GM23338 (cell line): Measurements from ENCODE around the gene CDK14. TPM values are rescaled to one million over a fixed set of nuclear protein-coding genes. Genes with fewer than 3 reads are reported as not detected.

Experiments used
- ATAC-seq: fragments of 200-7000 bp; cut with Tn5 transposase; 3 replicates; pipeline ENCODE4 v1.9.1; 2020
- DNase-seq: peaks from one replicate; pipeline ENCODE4 v3.0.0-alpha.2; 2015; ENCODE audit warnings: low spot score
- H2AFZ ChIP-seq: fragments of 200-600 bp; sonication (generic); 2 replicates; pipeline ENCODE4 v1.8.0; 2016; ENCODE audit warnings: antibody characterized with exemption, mild to moderate bottlenecking, moderate library complexity
- H3F3A ChIP-seq: fragments of 200-600 bp; sonication (generic); replicated peaks from 2 replicates; pipeline ENCODE4 v1.8.0; 2017; ENCODE audit warnings: antibody characterized with exemption, mixed run types, low read depth
- H3K27ac ChIP-seq: fragments of 200-600 bp; sonication (generic); 2 replicates; pipeline ENCODE4 v1.6.1; 2016; ENCODE audit warnings: low read depth
- H3K27me3 ChIP-seq: fragments of 200-600 bp; sonication (generic); 2 replicates; pipeline ENCODE4 v1.8.0; 2016; ENCODE audit warnings: mild to moderate bottlenecking, mixed run types, moderate library complexity; ENCODE audit not compliant: insufficient read depth
- H3K36me3 ChIP-seq: fragments of 200-600 bp; sonication (generic); 2 replicates; pipeline ENCODE4 v1.8.0; 2016; ENCODE audit warnings: mild to moderate bottlenecking; ENCODE audit not compliant: insufficient read depth
- H3K4me1 ChIP-seq: fragments of 200-600 bp; sonication (generic); 2 replicates; pipeline ENCODE4 v1.8.0; 2016; ENCODE audit warnings: mild to moderate bottlenecking, moderate library complexity; ENCODE audit not compliant: insufficient read depth
- H3K4me2 ChIP-seq: fragments of 200-600 bp; sonication (generic); 2 replicates; pipeline ENCODE4 v1.7.1; 2017; ENCODE audit warnings: mixed run types
- H3K4me3 ChIP-seq: fragments of 200-600 bp; sonication (generic); 2 replicates; pipeline ENCODE4 v1.6.1; 2016; ENCODE audit warnings: mixed run types
- H3K79me2 ChIP-seq: fragments of 200-600 bp; sonication (generic); replicated peaks from 2 replicates; pipeline ENCODE4 v1.8.0; 2017; ENCODE audit warnings: mild to moderate bottlenecking; ENCODE audit not compliant: insufficient read depth
- H3K9me2 ChIP-seq: fragments of 200-600 bp; sonication (generic); 2 replicates; pipeline ENCODE4 v1.8.0; 2017; ENCODE audit not compliant: insufficient read depth
- H4K20me1 ChIP-seq: fragments of 200-600 bp; sonication (generic); replicated peaks from 2 replicates; pipeline ENCODE4 v1.8.0; 2017; ENCODE audit warnings: mild to moderate bottlenecking; ENCODE audit not compliant: insufficient read depth
- H3K27ac Mint-ChIP-seq: 2 replicates; pipeline ENCODE4 v1.8.0; 2020; ENCODE audit warnings: inconsistent platforms, mild to moderate bottlenecking, moderate library complexity, mixed read lengths
- H3K27me3 Mint-ChIP-seq: 3 replicates; pipeline ENCODE4 v1.8.0; 2022; ENCODE audit warnings: low read depth, mild to moderate bottlenecking, moderate library complexity, mixed read lengths, inconsistent platforms; ENCODE audit not compliant: insufficient read depth, poor library complexity
- H3K36me3 Mint-ChIP-seq: 3 replicates; pipeline ENCODE4 v1.8.0; 2021; ENCODE audit warnings: low read depth, mild to moderate bottlenecking, inconsistent platforms, moderate library complexity, mixed read lengths
- H3K4me1 Mint-ChIP-seq: 3 replicates; pipeline ENCODE4 v1.8.0; 2020; ENCODE audit warnings: mild to moderate bottlenecking, inconsistent platforms, mixed read lengths
- H3K4me3 Mint-ChIP-seq: 3 replicates; pipeline ENCODE4 v1.8.0; 2021; ENCODE audit warnings: moderate library complexity, mild to moderate bottlenecking, inconsistent platforms, mixed read lengths
- H3K9me3 Mint-ChIP-seq: 3 replicates; pipeline ENCODE4 v1.8.0; 2020; ENCODE audit warnings: moderate library complexity, mild to moderate bottlenecking, inconsistent platforms, mixed read lengths
- ETS1 ChIP-seq: IDR thresholded peaks from 2 replicates; pipeline ENCODE4 v1.6.1; 2016; ENCODE audit warnings: antibody characterized with exemption
- NANOG ChIP-seq: IDR thresholded peaks from 2 replicates; pipeline ENCODE4 v1.6.1; 2016; ENCODE audit warnings: antibody characterized with exemption, borderline replicate concordance
- POLR2AphosphoS5 ChIP-seq: IDR thresholded peaks from 2 replicates; pipeline ENCODE4 v1.6.1; 2016; ENCODE audit warnings: antibody characterized with exemption, low read depth
- REST ChIP-seq: IDR thresholded peaks from one replicate; pipeline ENCODE4 v1.6.1; 2018; ENCODE audit warnings: antibody characterized with exemption; ENCODE audit not compliant: unreplicated experiment
- ZNF331 ChIP-seq: fragments of 250-450 bp; sonication (Bioruptor Pico); IDR thresholded peaks from 2 replicates; pipeline ENCODE4 v1.5.0; 2020; ENCODE audit warnings: low read depth, mild to moderate bottlenecking, moderate library complexity
- polyA plus RNA-seq: library from polyadenylated mRNA; unstranded; fragments of >200 nt; fragmentation: Nextera tagmentation; extraction: Ambion mirVana; gene quantifications from 2 replicates; pipeline ENCODE4 v1.2.1, GENCODE V29; 2016
- total RNA-seq: library from RNA; depleted of rRNA; stranded (reverse); fragments of >200 nt; shearing (Covaris generic); gene quantifications from 2 replicates; pipeline ENCODE4 v1.2.3, GENCODE V29; 2014
- TF ChIP-seq, protein P1 (sequence below), 2 experiments: fragments of 200-600 bp in 1 of 2; sonication (generic) in 1 of 2; conservative IDR thresholded peaks; 2 replicates each; pipeline versions ENCODE4 v1.5.1 to v1.6.1; 2016 to 2017; ENCODE audit warnings: antibody characterized with exemption in 2 of 2, low read depth in 2 of 2, mild to moderate bottlenecking in 2 of 2, moderate library complexity in 1 of 2

CDK14 gene
- total and polyA plus RNA-seq, 2 experiments from 2014 or later, result 11.2 to 24.0 TPM

DNA sequence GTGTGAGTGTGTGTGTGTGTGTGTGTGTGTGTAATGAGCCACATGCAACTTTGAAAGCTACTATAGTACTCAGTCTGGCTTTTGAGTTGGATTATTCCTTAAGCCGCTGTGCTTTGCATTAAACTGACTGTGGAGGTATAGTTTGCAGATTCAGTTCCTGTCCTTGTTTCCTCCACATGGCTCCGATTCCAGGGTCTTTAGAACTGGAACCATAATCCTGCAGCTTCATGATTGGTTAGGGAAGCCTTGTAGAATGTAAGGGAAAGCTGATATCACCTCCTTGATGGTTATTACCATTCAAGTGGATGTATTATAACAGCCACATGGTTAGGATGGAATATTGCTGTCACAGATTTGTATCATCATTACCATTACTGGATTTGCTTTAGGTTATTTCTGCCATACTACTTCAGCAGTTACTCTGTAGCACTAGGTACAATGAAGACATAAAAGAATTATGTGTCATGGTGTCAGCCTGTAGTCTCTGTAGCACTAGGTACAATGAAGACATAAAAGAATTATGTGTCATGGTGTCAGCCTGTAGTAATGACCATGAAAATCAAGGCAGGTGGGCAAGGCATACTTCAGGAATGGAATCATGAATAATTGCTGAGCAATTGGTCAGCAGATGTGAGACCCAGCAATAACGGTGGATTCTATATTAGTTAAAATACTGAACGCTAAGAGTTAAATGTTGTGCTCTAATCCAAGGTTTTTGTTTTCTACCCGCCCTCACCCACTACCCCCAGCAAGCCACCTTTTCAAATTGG, 393.1 kb downstream of the CDK14 start:
- Histone ChIP-seq H3K4me1 (no peaks in the 10 kb centered on the region), H3K27me3 (no peaks in the 10 kb centered on the region), H3K4me3 (no peak overlapping the region), H2AFZ (no peak overlapping the region), H3K9me2 (no peaks in the 10 kb centered on the region), H3K36me3 (no peaks in the 10 kb centered on the region), H3K27ac (no peak overlapping the region), H3F3A (no peaks in the 10 kb centered on the region), H3K79me2 (no peaks in the 10 kb centered on the region), H4K20me1 (no peaks in the 10 kb centered on the region), H3K4me2 (no peak overlapping the region)
- Mint-ChIP-seq H3K36me3 (0 out of 3 replicates have a peak, but pooled peaks cover 3% of the 10 kb centered on the region), H3K27me3 (peaks cover 2% of the 10 kb centered on the region), H3K9me3 (no peaks in the 10 kb centered on the region), H3K4me1 (no peaks in the 10 kb centered on the region), H3K4me3 (no peak overlapping the region), H3K27ac (no peak overlapping the region)
- DNase-seq, result no peak
- TF ChIP-seq REST (no peak), ETS1 (no peak)
- TF ChIP-seq, protein P1, sequence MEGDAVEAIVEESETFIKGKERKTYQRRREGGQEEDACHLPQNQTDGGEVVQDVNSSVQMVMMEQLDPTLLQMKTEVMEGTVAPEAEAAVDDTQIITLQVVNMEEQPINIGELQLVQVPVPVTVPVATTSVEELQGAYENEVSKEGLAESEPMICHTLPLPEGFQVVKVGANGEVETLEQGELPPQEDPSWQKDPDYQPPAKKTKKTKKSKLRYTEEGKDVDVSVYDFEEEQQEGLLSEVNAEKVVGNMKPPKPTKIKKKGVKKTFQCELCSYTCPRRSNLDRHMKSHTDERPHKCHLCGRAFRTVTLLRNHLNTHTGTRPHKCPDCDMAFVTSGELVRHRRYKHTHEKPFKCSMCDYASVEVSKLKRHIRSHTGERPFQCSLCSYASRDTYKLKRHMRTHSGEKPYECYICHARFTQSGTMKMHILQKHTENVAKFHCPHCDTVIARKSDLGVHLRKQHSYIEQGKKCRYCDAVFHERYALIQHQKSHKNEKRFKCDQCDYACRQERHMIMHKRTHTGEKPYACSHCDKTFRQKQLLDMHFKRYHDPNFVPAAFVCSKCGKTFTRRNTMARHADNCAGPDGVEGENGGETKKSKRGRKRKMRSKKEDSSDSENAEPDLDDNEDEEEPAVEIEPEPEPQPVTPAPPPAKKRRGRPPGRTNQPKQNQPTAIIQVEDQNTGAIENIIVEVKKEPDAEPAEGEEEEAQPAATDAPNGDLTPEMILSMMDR (conservative IDR thresholded peaks at IDR 0.05; ENCODE audit: low read depth in 2 of 2), result no peak
- ATAC-seq, result no peak

- no peaks in the 10 kb centered on the region for H3K79me2 ChIP-seq
- no peak for DNase-seq
- no peak overlapping the region for H3K4me2 ChIP-seq
- Mint-ChIP-seq H3K27ac (no peak overlapping the region), H3K27me3 (no peaks in the 10 kb centered on the region), H3K36me3 (no peaks in the 10 kb centered on the region), H3K4me1 (no peaks in the 10 kb centered on the region), H3K4me3 (no peak overlapping the region), H3K9me3 (no peaks in the 10 kb centered on the region)
- H3K4me3 ChIP-seq, result no peak overlapping the region
- no peak for TF ChIP-seq ZNF331 (CRISPR knock-in tag)
- TF ChIP-seq POLR2AphosphoS5, result no peak
- TF ChIP-seq NANOG, result no peak
- no peak overlapping the region for H3K27ac ChIP-seq
- no peak overlapping the region for H2AFZ ChIP-seq
- H3K9me2 ChIP-seq, result no peaks in the 10 kb centered on the region
- no peaks in the 10 kb centered on the region for H3K36me3 ChIP-seq
- H3K27me3 ChIP-seq, result no peaks in the 10 kb centered on the region
- ATAC-seq, result no peak
- no peaks in the 10 kb centered on the region for H3K4me1 ChIP-seq
- H4K20me1 ChIP-seq, result no peaks in the 10 kb centered on the region
- no peaks in the 10 kb centered on the region for H3F3A ChIP-seq
These were observed 398.0 kb downstream of the CDK14 start for GRCh38 chr7:90994121-90994520.
